HepG2 (cell line): ENCODE measurements around the gene SHMT1. TPM values are rescaled to one million over a fixed set of nuclear protein-coding genes. Genes with fewer than 3 reads are reported as not detected.

Experiments
- CBX2 ChIP-seq, 2 experiments: fragments of 200-600 bp in 1 of 2; sonication (generic); formaldehyde crosslinking in 1 of 2; IDR thresholded peaks; 2 replicates each; pipeline versions ENCODE4 v1.7.0 to v1.8.1; 2018 to 2022; ENCODE audit warnings: low read depth in 2 of 2, low read length in 1 of 2, mild to moderate bottlenecking in 1 of 2, missing genetic modification reagents in 1 of 2
- CCAR2 ChIP-seq: fragments of 200-400 bp; formaldehyde crosslinking; optimal IDR thresholded peaks from 2 replicates; pipeline ENCODE3; 2018; ENCODE audit warnings: low read depth, mild to moderate bottlenecking, low read length, moderate library complexity
- CHD4 ChIP-seq: fragments of 200-600 bp; sonication (generic); IDR thresholded peaks from 2 replicates; pipeline ENCODE4 v1.7.0; 2017; ENCODE audit warnings: mild to moderate bottlenecking, low read length, borderline replicate concordance
- JUNB ChIP-seq: sonication (generic); formaldehyde crosslinking; IDR thresholded peaks from 2 replicates; pipeline ENCODE4 v1.8.0; 2022; ENCODE audit warnings: missing genetic modification reagents, mild to moderate bottlenecking, borderline replicate concordance
- MAFF ChIP-seq: IDR thresholded peaks from 2 replicates; pipeline ENCODE4 v1.6.1; 2011; ENCODE audit warnings: low read depth, low read length, improper control_type of control experiment
- NR3C1 ChIP-seq: sonication (generic); formaldehyde crosslinking; IDR thresholded peaks from 2 replicates; pipeline ENCODE4 v1.4.0; 2020; ENCODE audit warnings: missing genetic modification reagents
- PHB2 ChIP-seq: fragments of 450-650 bp; IDR thresholded peaks from 2 replicates; pipeline ENCODE4 v1.6.1; 2018; ENCODE audit not compliant: partially characterized antibody
- RORA ChIP-seq: sonication (generic); formaldehyde crosslinking; IDR thresholded peaks from 2 replicates; pipeline ENCODE4 v1.5.0; 2020; ENCODE audit warnings: mild to moderate bottlenecking, missing genetic modification reagents, moderate library complexity
- TCF7 ChIP-seq: sonication (generic); IDR thresholded peaks from 2 replicates; pipeline ENCODE4 v1.6.1; 2016; ENCODE audit warnings: antibody characterized with exemption, low read depth
- ZIK1 ChIP-seq: sonication (generic); formaldehyde crosslinking; IDR thresholded peaks from 2 replicates; pipeline ENCODE4 v1.5.0; 2020; ENCODE audit warnings: mild to moderate bottlenecking, low read depth, missing genetic modification reagents, borderline replicate concordance
- ZNF350 ChIP-seq: sonication (generic); formaldehyde crosslinking; IDR thresholded peaks from 2 replicates; pipeline ENCODE4 v1.4.0; 2020; ENCODE audit warnings: mild to moderate bottlenecking, low read depth, missing genetic modification reagents, borderline replicate concordance
- ZNF496 ChIP-seq: sonication (generic); formaldehyde crosslinking; IDR thresholded peaks from 2 replicates; pipeline ENCODE4 v1.8.1; 2023; ENCODE audit warnings: mild to moderate bottlenecking, moderate library complexity, missing genetic modification reagents; ENCODE audit not compliant: insufficient replicate concordance
- ZNF562 ChIP-seq: sonication (generic); formaldehyde crosslinking; IDR thresholded peaks from 2 replicates; pipeline ENCODE4 v1.8.0; 2022; ENCODE audit warnings: missing genetic modification reagents, borderline replicate concordance
- ZNF850 ChIP-seq: sonication (generic); formaldehyde crosslinking; conservative IDR thresholded peaks from 2 replicates; pipeline ENCODE4 v1.9.0; 2021; ENCODE audit warnings: mild to moderate bottlenecking, missing genetic modification reagents
- polyA plus RNA-seq, 8 experiments: library from polyadenylated mRNA; depleted of rRNA in 3 of 8; stranded (reverse) in 7 of 8; unstranded in 1 of 8; fragments of >200 nt; fragmentation: Illumina TruSeq in 4 of 8; extraction: Trizol in 4 of 8; gene quantifications; 2 replicates each; pipeline versions ENCODE4 v1.2.1 to v1.2.3, GENCODE V29; 2011 to 2016; ENCODE audit warnings: low read depth in 4 of 8, missing spikeins in 1 of 8, mixed read lengths in 1 of 8; ENCODE audit not compliant: insufficient read depth in 1 of 8
- total RNA-seq, 5 experiments: library from RNA; depleted of rRNA; stranded (reverse); fragments of >200 nt; fragmentation: Illumina TruSeq; extraction: Trizol; gene quantifications; 2 replicates each; pipeline ENCODE4 v1.2.3, GENCODE V29; 2016; ENCODE audit warnings: low read depth in 1 of 5
- TF ChIP-seq, protein P1 (sequence below): IDR thresholded peaks from 2 replicates; pipeline ENCODE4 v1.6.1; 2016; ENCODE audit warnings: missing biosample characterization, missing genetic modification reagents, low read depth
- TF ChIP-seq, protein P2 (sequence below), 2 experiments: sonication (generic) in 1 of 2; formaldehyde crosslinking in 1 of 2; IDR thresholded peaks; 2 replicates each; pipeline versions ENCODE4 v1.5.1 to v1.6.1; 2011 to 2020; ENCODE audit warnings: borderline replicate concordance in 1 of 2, low read depth in 1 of 2, low read length in 1 of 2, mild to moderate bottlenecking in 1 of 2, missing genetic modification reagents in 1 of 2, moderate library complexity in 1 of 2
- TF ChIP-seq, protein P3 (sequence below): sonication (generic); formaldehyde crosslinking; IDR thresholded peaks from 2 replicates; pipeline ENCODE4 v1.5.0; 2020; ENCODE audit warnings: mild to moderate bottlenecking, missing genetic modification reagents
- TF ChIP-seq, protein P4 (sequence below): sonication (generic); formaldehyde crosslinking; IDR thresholded peaks from 2 replicates; pipeline ENCODE4 v1.8.0; 2022; ENCODE audit warnings: missing genetic modification reagents, low read depth, mild to moderate bottlenecking, borderline replicate concordance
- TF ChIP-seq, protein P5 (sequence below): sonication (generic); formaldehyde crosslinking; IDR thresholded peaks from 2 replicates; pipeline ENCODE4 v1.8.1; 2022; ENCODE audit warnings: low read depth, mild to moderate bottlenecking, missing genetic modification reagents

SHMT1 gene
- total and polyA plus RNA-seq, 2 of the 13 experiments (the other 11 are each of a cell fraction or from before 2014, with no cell fraction given), result 21.3 to 48.8 TPM

DNA sequence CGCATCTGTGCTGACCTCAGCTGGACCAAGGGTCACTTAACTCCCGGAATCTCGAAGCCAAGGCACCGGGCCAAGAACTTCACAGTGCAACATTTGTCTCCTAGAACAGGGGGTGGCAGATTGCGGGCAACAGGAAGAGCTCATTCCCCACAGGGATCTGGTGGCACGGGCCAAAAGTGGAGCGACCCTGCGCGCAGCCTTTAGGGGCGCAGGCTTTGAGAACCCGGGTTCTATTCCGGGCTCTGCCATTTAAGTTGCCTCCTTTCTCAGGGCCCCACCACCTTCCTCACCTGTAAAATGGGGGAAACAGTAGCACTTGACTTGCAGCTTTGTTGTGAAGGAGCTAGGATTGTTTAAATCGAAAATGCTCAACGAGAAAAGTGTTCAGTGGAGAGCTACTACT is 651 bp downstream of the SHMT1 start (continued):
- TF ChIP-seq, protein P1, sequence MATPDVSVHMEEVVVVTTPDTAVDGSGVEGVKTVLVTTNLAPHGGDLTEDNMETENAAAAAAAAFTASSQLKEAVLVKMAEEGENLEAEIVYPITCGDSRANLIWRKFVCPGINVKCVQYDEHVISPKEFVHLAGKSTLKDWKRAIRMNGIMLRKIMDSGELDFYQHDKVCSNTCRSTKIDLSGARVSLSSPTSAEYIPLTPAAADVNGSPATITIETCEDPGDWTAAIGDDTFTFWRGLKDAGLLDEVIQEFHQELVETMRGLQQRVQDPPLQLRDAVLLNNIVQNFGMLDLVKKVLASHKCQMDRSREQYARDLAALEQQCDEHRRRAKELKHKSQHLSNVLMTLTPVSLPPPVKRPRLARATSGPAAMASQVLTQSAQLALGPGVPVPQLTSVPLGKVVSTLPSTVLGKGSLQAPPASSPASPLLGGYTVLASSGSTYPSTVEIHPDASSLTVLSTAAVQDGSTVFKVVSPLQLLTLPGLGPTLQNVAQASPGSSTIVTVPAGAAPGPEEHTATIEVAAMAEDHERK (CRISPR knock-in tag), result no peak
- TF ChIP-seq CBX2 (IDR thresholded peaks at IDR 0.05; ENCODE audit: low read depth, low read length) (no peak), CBX2 (CRISPR knock-in tag; IDR thresholded peaks at IDR 0.05; ENCODE audit: low read depth) (no peak), MAFF (peak; percentile 27; the same call in 1 of the 2 replicates), JUNB (CRISPR knock-in tag) (no peak), NR3C1 (CRISPR knock-in tag) (no peak), TCF7 (no peak), CCAR2 (no peak), ZNF350 (CRISPR knock-in tag) (peak; percentile 19; the same call in 1 of the 2 replicates), RORA (no peak), ZIK1 (CRISPR knock-in tag) (no peak), ZNF496 (CRISPR knock-in tag) (no peak), ZNF850 (CRISPR knock-in tag) (no peak), ZNF562 (CRISPR knock-in tag) (no peak), CHD4 (no peak), PHB2 (no peak)
- TF ChIP-seq, protein P2, sequence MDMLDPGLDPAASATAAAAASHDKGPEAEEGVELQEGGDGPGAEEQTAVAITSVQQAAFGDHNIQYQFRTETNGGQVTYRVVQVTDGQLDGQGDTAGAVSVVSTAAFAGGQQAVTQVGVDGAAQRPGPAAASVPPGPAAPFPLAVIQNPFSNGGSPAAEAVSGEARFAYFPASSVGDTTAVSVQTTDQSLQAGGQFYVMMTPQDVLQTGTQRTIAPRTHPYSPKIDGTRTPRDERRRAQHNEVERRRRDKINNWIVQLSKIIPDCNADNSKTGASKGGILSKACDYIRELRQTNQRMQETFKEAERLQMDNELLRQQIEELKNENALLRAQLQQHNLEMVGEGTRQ (IDR thresholded peaks at IDR 0.05; ENCODE audit: low read depth, low read length), result no peak
- TF ChIP-seq, protein P2 (CRISPR knock-in tag; IDR thresholded peaks at IDR 0.05; ENCODE audit: borderline replicate concordance), result no peak
- TF ChIP-seq, protein P3, sequence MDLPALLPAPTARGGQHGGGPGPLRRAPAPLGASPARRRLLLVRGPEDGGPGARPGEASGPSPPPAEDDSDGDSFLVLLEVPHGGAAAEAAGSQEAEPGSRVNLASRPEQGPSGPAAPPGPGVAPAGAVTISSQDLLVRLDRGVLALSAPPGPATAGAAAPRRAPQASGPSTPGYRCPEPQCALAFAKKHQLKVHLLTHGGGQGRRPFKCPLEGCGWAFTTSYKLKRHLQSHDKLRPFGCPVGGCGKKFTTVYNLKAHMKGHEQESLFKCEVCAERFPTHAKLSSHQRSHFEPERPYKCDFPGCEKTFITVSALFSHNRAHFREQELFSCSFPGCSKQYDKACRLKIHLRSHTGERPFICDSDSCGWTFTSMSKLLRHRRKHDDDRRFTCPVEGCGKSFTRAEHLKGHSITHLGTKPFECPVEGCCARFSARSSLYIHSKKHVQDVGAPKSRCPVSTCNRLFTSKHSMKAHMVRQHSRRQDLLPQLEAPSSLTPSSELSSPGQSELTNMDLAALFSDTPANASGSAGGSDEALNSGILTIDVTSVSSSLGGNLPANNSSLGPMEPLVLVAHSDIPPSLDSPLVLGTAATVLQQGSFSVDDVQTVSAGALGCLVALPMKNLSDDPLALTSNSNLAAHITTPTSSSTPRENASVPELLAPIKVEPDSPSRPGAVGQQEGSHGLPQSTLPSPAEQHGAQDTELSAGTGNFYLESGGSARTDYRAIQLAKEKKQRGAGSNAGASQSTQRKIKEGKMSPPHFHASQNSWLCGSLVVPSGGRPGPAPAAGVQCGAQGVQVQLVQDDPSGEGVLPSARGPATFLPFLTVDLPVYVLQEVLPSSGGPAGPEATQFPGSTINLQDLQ (CRISPR knock-in tag), result no peak
- TF ChIP-seq, protein P4, sequence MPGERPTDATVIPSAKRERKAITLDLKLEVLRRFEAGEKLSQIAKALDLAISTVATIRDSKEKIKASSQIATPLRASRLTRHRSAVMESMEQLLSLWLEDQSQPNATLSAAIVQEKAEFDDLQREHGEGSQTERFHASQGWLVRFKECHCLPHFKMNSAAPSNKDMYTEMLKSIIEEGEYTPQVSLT (CRISPR knock-in tag), result no peak
- TF ChIP-seq, protein P5, sequence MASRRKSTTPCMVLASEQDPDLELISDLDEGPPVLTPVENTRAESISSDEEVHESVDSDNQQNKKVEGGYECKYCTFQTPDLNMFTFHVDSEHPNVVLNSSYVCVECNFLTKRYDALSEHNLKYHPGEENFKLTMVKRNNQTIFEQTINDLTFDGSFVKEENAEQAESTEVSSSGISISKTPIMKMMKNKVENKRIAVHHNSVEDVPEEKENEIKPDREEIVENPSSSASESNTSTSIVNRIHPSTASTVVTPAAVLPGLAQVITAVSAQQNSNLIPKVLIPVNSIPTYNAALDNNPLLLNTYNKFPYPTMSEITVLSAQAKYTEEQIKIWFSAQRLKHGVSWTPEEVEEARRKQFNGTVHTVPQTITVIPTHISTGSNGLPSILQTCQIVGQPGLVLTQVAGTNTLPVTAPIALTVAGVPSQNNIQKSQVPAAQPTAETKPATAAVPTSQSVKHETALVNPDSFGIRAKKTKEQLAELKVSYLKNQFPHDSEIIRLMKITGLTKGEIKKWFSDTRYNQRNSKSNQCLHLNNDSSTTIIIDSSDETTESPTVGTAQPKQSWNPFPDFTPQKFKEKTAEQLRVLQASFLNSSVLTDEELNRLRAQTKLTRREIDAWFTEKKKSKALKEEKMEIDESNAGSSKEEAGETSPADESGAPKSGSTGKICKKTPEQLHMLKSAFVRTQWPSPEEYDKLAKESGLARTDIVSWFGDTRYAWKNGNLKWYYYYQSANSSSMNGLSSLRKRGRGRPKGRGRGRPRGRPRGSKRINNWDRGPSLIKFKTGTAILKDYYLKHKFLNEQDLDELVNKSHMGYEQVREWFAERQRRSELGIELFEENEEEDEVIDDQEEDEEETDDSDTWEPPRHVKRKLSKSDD (CRISPR knock-in tag), result no peak
